Liver (tissue), 9 donors: ENCODE data around the gene TTC7B. TPM values are rescaled to one million over a fixed set of nuclear protein-coding genes. Genes with fewer than 3 reads are reported as not detected.

Source experiments
- DNase-seq: peaks from one replicate; pipeline ENCODE4 v3.0.0-alpha.2; 2017; ENCODE audit warnings: low spot score
- H3K27ac ChIP-seq, 2 donors: one replicate each; pipeline ENCODE4 v1.7.0; 2013; ENCODE audit warnings: inconsistent platforms in 2 of 2, low read length in 2 of 2, control low read depth in 1 of 2, low read depth in 1 of 2, mild to moderate bottlenecking in 1 of 2
- H3K27me3 ChIP-seq, 4 donors: one replicate each; pipeline versions ENCODE4 v1.6.1 to v1.7.0; 2013; ENCODE audit warnings: low read length in 3 of 4, inconsistent platforms in 1 of 4, mild to moderate bottlenecking in 1 of 4, moderate library complexity in 1 of 4; ENCODE audit not compliant: control insufficient read depth in 4 of 4, insufficient read depth in 4 of 4
- H3K36me3 ChIP-seq, 4 donors: one replicate each; pipeline versions ENCODE4 v1.6.1 to v1.7.0; 2013; ENCODE audit warnings: low read length in 3 of 4, mild to moderate bottlenecking in 3 of 4, low read depth in 1 of 4, moderate library complexity in 1 of 4; ENCODE audit not compliant: control insufficient read depth in 4 of 4, insufficient read depth in 3 of 4
- H3K4me1 ChIP-seq, 4 donors: one replicate each; pipeline versions ENCODE4 v1.6.1 to v1.7.0; 2013; ENCODE audit warnings: low read length in 3 of 4, mild to moderate bottlenecking in 3 of 4, moderate library complexity in 1 of 4; ENCODE audit not compliant: control insufficient read depth in 4 of 4, insufficient read depth in 4 of 4
- H3K4me3 ChIP-seq, 3 donors: one replicate each; pipeline versions ENCODE4 v1.6.1 to v1.7.0; 2013; ENCODE audit warnings: low read length in 3 of 3, control low read depth in 1 of 3, low read depth in 1 of 3, mild to moderate bottlenecking in 1 of 3
- H3K9ac ChIP-seq, 2 donors: one replicate each; pipeline ENCODE4 v1.7.0; 2013; ENCODE audit warnings: low read length in 2 of 2, mild to moderate bottlenecking in 2 of 2, moderate library complexity in 2 of 2, control low read depth in 1 of 2, low read depth in 1 of 2
- H3K9me3 ChIP-seq, 4 donors: one replicate each; pipeline versions ENCODE4 v1.6.1 to v1.7.0; 2013; ENCODE audit warnings: low read length in 3 of 4; ENCODE audit not compliant: control insufficient read depth in 4 of 4
- EGR1 ChIP-seq, 2 donors: IDR thresholded peaks; 2 replicates each; pipeline ENCODE4 v1.6.1; 2016 to 2018; ENCODE audit warnings: antibody characterized with exemption in 2 of 2, low read depth in 2 of 2
- FOXA1 ChIP-seq: IDR thresholded peaks from 2 replicates; pipeline ENCODE4 v1.6.1; 2016; ENCODE audit warnings: antibody characterized with exemption
- FOXA2 ChIP-seq: IDR thresholded peaks from 2 replicates; pipeline ENCODE4 v1.6.1; 2016; ENCODE audit warnings: antibody characterized with exemption
- GABPA ChIP-seq, 2 donors: IDR thresholded peaks in 1 of 2; conservative IDR thresholded peaks in 1 of 2; 2 replicates each; pipeline ENCODE4 v1.6.1; 2016; ENCODE audit warnings: antibody characterized with exemption in 2 of 2, mild to moderate bottlenecking in 1 of 2, moderate library complexity in 1 of 2
- HNF4A ChIP-seq, 2 donors: conservative IDR thresholded peaks; 2 replicates each; pipeline ENCODE4 v1.6.1; 2016; ENCODE audit warnings: antibody characterized with exemption in 2 of 2, mild to moderate bottlenecking in 2 of 2
- HNF4G ChIP-seq: IDR thresholded peaks from 2 replicates; pipeline ENCODE4 v1.6.1; 2016; ENCODE audit warnings: antibody characterized with exemption
- NR2F2 ChIP-seq: IDR thresholded peaks from 2 replicates; pipeline ENCODE4 v1.6.1; 2016; ENCODE audit warnings: antibody characterized with exemption
- RAD21 ChIP-seq, 2 donors: IDR thresholded peaks; 2 replicates each; pipeline ENCODE4 v1.6.1; 2016; ENCODE audit warnings: antibody characterized with exemption in 2 of 2, mild to moderate bottlenecking in 2 of 2
- RXRA ChIP-seq, 2 donors: IDR thresholded peaks; 2 replicates each; pipeline ENCODE4 v1.6.1; 2017 to 2018; ENCODE audit warnings: antibody characterized with exemption in 2 of 2, mild to moderate bottlenecking in 1 of 2
- SP1 ChIP-seq: IDR thresholded peaks from 2 replicates; pipeline ENCODE4 v1.6.1; 2018; ENCODE audit warnings: antibody characterized with exemption, mild to moderate bottlenecking
- YY1 ChIP-seq: IDR thresholded peaks from 2 replicates; pipeline ENCODE4 v1.6.1; 2016; ENCODE audit warnings: antibody characterized with exemption, mild to moderate bottlenecking
- WGBS: extraction: QIAGEN DNeasy Blood & Tissue Kit; methylation state at CpG from one replicate; pipeline ENCODE4 v1.1.7; 2013; 5-methylcytosine and 5-hydroxymethylcytosine counted together
- polyA plus RNA-seq, 2 donors: library from polyadenylated mRNA; stranded (reverse) in 1 of 2; unstranded in 1 of 2; fragments of 200-250 nt in 1 of 2; fragments of >200 nt in 1 of 2; fragmentation: Nextera tagmentation in 1 of 2; extraction: Ambion mirVana in 1 of 2; gene quantifications; one replicate each; pipeline versions ENCODE4 v1.2.1 to v1.2.3, GENCODE V29; 2013 to 2015
- total RNA-seq, 2 donors: library from RNA; depleted of rRNA; stranded (reverse); fragments of >200 nt; gene quantifications; one replicate each; pipeline ENCODE4 v1.2.3, GENCODE V29; 2014
- TF ChIP-seq, protein P1 (sequence below): IDR thresholded peaks from 2 replicates; pipeline ENCODE4 v1.6.1; 2016; ENCODE audit warnings: antibody characterized with exemption
- TF ChIP-seq, protein P2 (sequence below): fragments of 150-350 bp; IDR thresholded peaks from 2 replicates; pipeline ENCODE4 v1.5.1; 2017; ENCODE audit warnings: improper control_type of control experiment, low read depth, low read length; ENCODE audit not compliant: missing input control
- TF ChIP-seq, protein P3 (sequence below): IDR thresholded peaks from 2 replicates; pipeline ENCODE4 v1.6.1; 2016; ENCODE audit warnings: antibody characterized with exemption
- TF ChIP-seq, protein P4 (sequence below): IDR thresholded peaks from 2 replicates; pipeline ENCODE4 v1.6.1; 2016; ENCODE audit warnings: antibody characterized with exemption, mild to moderate bottlenecking
- TF ChIP-seq, protein P5 (sequence below): IDR thresholded peaks from 2 replicates; pipeline ENCODE4 v1.6.1; 2016; ENCODE audit warnings: antibody characterized with exemption
- donor health status: healthy.
- donor health status: healthy.
- donor health status: healthy.
- donor health status: healthy.
- donor health status: healthy.

TTC7B gene
- total and polyA plus RNA-seq, 4 donors: 9.1 to 31.0 (median 12.5) TPM

DNA sequence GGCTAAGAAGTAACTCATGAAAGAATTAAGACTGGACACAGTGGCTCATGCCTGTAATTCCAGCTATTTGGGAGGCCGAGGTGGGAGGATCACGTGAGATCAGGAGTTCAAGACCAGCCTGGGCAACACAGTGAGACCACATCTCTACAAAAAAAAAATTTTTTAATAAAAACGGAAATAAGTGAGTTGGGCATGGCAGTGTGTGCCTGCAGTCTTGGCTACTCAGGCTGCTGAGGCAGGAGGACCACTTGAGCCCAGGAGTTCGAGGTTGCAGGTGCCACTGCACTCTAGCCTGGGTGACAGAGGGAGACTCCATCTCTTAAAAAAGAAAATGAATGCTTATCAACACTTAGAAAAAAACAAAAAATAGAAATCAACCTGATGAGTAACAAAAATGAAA lies 301.7 kb downstream of the TTC7B start:
- Histone ChIP-seq H3K9me3 (no peaks in the 10 kb centered on the region), H3K4me1 (peaks cover 0 to 5% (median 2%) of the 10 kb centered on the region in 4 donors), H3K9ac (no peak overlapping the region), H3K27me3 (no peaks in the 10 kb centered on the region), H3K36me3 (no peaks in the 10 kb centered on the region), H3K4me3 (no peak overlapping the region), H3K27ac (no peak overlapping the region)
- DNase-seq: no peak
- 87% methylated on average over 4 of the region's 4 CpGs for WGBS
- TF ChIP-seq HNF4G: no peak
- TF ChIP-seq, protein P1, sequence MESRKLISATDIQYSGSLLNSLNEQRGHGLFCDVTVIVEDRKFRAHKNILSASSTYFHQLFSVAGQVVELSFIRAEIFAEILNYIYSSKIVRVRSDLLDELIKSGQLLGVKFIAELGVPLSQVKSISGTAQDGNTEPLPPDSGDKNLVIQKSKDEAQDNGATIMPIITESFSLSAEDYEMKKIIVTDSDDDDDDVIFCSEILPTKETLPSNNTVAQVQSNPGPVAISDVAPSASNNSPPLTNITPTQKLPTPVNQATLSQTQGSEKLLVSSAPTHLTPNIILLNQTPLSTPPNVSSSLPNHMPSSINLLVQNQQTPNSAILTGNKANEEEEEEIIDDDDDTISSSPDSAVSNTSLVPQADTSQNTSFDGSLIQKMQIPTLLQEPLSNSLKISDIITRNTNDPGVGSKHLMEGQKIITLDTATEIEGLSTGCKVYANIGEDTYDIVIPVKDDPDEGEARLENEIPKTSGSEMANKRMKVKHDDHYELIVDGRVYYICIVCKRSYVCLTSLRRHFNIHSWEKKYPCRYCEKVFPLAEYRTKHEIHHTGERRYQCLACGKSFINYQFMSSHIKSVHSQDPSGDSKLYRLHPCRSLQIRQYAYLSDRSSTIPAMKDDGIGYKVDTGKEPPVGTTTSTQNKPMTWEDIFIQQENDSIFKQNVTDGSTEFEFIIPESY: no peak
- TF ChIP-seq YY1: no peak

DNA sequence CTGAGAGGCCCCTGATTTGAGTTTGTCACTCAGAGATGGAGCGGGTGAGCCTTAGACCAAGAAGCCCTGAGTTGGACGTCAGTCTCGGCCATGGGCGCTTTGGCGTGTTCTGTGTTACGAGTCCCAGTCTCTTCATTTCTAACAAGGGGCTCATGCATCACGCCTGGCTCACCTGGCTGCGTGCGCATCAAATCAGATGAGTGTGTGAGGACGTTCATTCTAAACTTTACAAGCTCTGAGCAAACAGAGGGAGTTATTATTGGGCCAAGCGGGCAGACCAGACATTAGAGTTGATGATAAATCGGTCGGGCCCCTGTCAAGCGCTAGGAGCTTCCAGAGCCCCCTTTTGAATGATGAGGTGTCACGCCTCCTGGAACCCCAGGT lies 302.2 kb downstream of the TTC7B start:
- WGBS: 82% methylated on average over 15 of the region's 15 CpGs
- H3K36me3 ChIP-seq: no peaks in the 10 kb centered on the region
- no peak overlapping the region for H3K4me3 ChIP-seq
- H3K9me3 ChIP-seq: no peaks in the 10 kb centered on the region
- no peaks in the 10 kb centered on the region for H3K27me3 ChIP-seq
- no peak for DNase-seq
- H3K9ac ChIP-seq: no peak overlapping the region
- H3K4me1 ChIP-seq: peaks cover 0 to 5% (median 2%) of the 10 kb centered on the region in 4 donors
- no peak overlapping the region for H3K27ac ChIP-seq
- no peak for TF ChIP-seq HNF4G
- TF ChIP-seq RXRA (IDR thresholded peaks at IDR 0.05): no peak
- no peak for TF ChIP-seq GABPA (IDR thresholded peaks at IDR 0.05 in 1 of 2, conservative IDR thresholded peaks at IDR 0.05 in 1 of 2)
- no peak for TF ChIP-seq EGR1 (IDR thresholded peaks at IDR 0.05; ENCODE audit: low read depth in 2 of 2)
- no peak for TF ChIP-seq HNF4A (conservative IDR thresholded peaks at IDR 0.05)
- TF ChIP-seq, protein P2, sequence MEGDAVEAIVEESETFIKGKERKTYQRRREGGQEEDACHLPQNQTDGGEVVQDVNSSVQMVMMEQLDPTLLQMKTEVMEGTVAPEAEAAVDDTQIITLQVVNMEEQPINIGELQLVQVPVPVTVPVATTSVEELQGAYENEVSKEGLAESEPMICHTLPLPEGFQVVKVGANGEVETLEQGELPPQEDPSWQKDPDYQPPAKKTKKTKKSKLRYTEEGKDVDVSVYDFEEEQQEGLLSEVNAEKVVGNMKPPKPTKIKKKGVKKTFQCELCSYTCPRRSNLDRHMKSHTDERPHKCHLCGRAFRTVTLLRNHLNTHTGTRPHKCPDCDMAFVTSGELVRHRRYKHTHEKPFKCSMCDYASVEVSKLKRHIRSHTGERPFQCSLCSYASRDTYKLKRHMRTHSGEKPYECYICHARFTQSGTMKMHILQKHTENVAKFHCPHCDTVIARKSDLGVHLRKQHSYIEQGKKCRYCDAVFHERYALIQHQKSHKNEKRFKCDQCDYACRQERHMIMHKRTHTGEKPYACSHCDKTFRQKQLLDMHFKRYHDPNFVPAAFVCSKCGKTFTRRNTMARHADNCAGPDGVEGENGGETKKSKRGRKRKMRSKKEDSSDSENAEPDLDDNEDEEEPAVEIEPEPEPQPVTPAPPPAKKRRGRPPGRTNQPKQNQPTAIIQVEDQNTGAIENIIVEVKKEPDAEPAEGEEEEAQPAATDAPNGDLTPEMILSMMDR: no peak
- TF ChIP-seq RAD21 (IDR thresholded peaks at IDR 0.05): no peak
- TF ChIP-seq FOXA1: no peak
- no peak for TF ChIP-seq SP1
- no peak for TF ChIP-seq NR2F2
- no peak for TF ChIP-seq YY1
- TF ChIP-seq, protein P3, sequence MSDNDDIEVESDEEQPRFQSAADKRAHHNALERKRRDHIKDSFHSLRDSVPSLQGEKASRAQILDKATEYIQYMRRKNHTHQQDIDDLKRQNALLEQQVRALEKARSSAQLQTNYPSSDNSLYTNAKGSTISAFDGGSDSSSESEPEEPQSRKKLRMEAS: no peak
- TF ChIP-seq, protein P4, sequence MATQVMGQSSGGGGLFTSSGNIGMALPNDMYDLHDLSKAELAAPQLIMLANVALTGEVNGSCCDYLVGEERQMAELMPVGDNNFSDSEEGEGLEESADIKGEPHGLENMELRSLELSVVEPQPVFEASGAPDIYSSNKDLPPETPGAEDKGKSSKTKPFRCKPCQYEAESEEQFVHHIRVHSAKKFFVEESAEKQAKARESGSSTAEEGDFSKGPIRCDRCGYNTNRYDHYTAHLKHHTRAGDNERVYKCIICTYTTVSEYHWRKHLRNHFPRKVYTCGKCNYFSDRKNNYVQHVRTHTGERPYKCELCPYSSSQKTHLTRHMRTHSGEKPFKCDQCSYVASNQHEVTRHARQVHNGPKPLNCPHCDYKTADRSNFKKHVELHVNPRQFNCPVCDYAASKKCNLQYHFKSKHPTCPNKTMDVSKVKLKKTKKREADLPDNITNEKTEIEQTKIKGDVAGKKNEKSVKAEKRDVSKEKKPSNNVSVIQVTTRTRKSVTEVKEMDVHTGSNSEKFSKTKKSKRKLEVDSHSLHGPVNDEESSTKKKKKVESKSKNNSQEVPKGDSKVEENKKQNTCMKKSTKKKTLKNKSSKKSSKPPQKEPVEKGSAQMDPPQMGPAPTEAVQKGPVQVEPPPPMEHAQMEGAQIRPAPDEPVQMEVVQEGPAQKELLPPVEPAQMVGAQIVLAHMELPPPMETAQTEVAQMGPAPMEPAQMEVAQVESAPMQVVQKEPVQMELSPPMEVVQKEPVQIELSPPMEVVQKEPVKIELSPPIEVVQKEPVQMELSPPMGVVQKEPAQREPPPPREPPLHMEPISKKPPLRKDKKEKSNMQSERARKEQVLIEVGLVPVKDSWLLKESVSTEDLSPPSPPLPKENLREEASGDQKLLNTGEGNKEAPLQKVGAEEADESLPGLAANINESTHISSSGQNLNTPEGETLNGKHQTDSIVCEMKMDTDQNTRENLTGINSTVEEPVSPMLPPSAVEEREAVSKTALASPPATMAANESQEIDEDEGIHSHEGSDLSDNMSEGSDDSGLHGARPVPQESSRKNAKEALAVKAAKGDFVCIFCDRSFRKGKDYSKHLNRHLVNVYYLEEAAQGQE: no peak
- TF ChIP-seq, protein P1: no peak
- no peak for TF ChIP-seq FOXA2
- TF ChIP-seq, protein P5, sequence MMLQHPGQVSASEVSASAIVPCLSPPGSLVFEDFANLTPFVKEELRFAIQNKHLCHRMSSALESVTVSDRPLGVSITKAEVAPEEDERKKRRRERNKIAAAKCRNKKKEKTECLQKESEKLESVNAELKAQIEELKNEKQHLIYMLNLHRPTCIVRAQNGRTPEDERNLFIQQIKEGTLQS: no peak
